H9 (cell line): Measurements from ENCODE around the gene GLS. TPM values are rescaled to one million over a fixed set of nuclear protein-coding genes. Genes with fewer than 3 reads are reported as not detected.
"Not testable (repeated sequence)": the region's sequence is repeated elsewhere in the genome, so short reads cannot be mapped to it uniquely, and the experiment has no call there.

Source experiments
- DNase-seq: peaks from one replicate; pipeline ENCODE4 v3.0.0-alpha.2; 2017
- H2AFZ ChIP-seq: one replicate; pipeline ENCODE4 v1.6.1; 2013; ENCODE audit warnings: mild to moderate bottlenecking, low read length, control low read depth, moderate library complexity
- H2AK5ac ChIP-seq: 2 replicates; pipeline ENCODE4 v1.6.1; 2013; ENCODE audit warnings: low read length, control low read depth, mixed read lengths; ENCODE audit not compliant: insufficient read length
- H2BK120ac ChIP-seq: one replicate; pipeline ENCODE4 v1.6.1; 2013; ENCODE audit warnings: low read depth, mild to moderate bottlenecking, low read length, control low read depth, inconsistent platforms; ENCODE audit not compliant: poor library complexity, severe bottlenecking
- H2BK12ac ChIP-seq: 2 replicates; pipeline ENCODE4 v1.6.1; 2013; ENCODE audit warnings: low read length, control low read depth, mixed read lengths, low read depth; ENCODE audit not compliant: insufficient read length
- H2BK15ac ChIP-seq: 2 replicates; pipeline ENCODE4 v1.6.1; 2013; ENCODE audit warnings: low read depth, low read length, control low read depth
- H2BK20ac ChIP-seq: one replicate; pipeline ENCODE4 v1.6.1; 2013; ENCODE audit warnings: low read depth, mild to moderate bottlenecking, low read length, control low read depth, inconsistent platforms; ENCODE audit not compliant: poor library complexity, severe bottlenecking
- H2BK5ac ChIP-seq: 2 replicates; pipeline ENCODE4 v1.6.1; 2013; ENCODE audit warnings: low read length, control low read depth, mixed read lengths; ENCODE audit not compliant: insufficient read length
- H3K14ac ChIP-seq: 2 replicates; pipeline ENCODE4 v1.6.1; 2013; ENCODE audit warnings: low read length, control low read depth; ENCODE audit not compliant: insufficient read depth
- H3K18ac ChIP-seq: 2 replicates; pipeline ENCODE4 v1.6.1; 2013; ENCODE audit warnings: low read depth, mild to moderate bottlenecking, mixed read lengths, low read length, control low read depth; ENCODE audit not compliant: insufficient read length
- H3K23ac ChIP-seq: 2 replicates; pipeline ENCODE4 v1.6.1; 2013; ENCODE audit warnings: low read length, control low read depth, mixed read lengths, low read depth; ENCODE audit not compliant: insufficient read length
- H3K23me2 ChIP-seq: 2 replicates; pipeline ENCODE4 v1.6.1; 2013; ENCODE audit warnings: low read depth, mild to moderate bottlenecking, mixed read lengths, low read length, control low read depth; ENCODE audit not compliant: insufficient read length, poor library complexity, severe bottlenecking
- H3K27ac ChIP-seq: 2 replicates; pipeline ENCODE4 v1.5.1; 2013; ENCODE audit warnings: low read length, control low read depth, mixed read lengths, low read depth; ENCODE audit not compliant: insufficient read length
- H3K27me3 ChIP-seq: 2 replicates; pipeline ENCODE4 v1.6.1; 2013; ENCODE audit warnings: low read length, control low read depth, inconsistent platforms; ENCODE audit not compliant: insufficient read depth
- H3K4ac ChIP-seq: 2 replicates; pipeline ENCODE4 v1.6.1; 2013; ENCODE audit warnings: low read depth, mild to moderate bottlenecking, control low read depth, inconsistent platforms, low read length, moderate library complexity
- H3K4me1 ChIP-seq: 2 replicates; pipeline ENCODE4 v1.6.1; 2013; ENCODE audit warnings: low read length, control low read depth, inconsistent platforms; ENCODE audit not compliant: insufficient read depth
- H3K4me2 ChIP-seq: 2 replicates; pipeline ENCODE4 v1.6.1; 2013; ENCODE audit warnings: low read length, control low read depth, mixed read lengths; ENCODE audit not compliant: insufficient read length, insufficient read depth
- H3K56ac ChIP-seq: 2 replicates; pipeline ENCODE4 v1.6.1; 2013; ENCODE audit warnings: low read depth, mild to moderate bottlenecking, mixed read lengths, low read length, control low read depth; ENCODE audit not compliant: insufficient read length
- H3K79me1 ChIP-seq: 2 replicates; pipeline ENCODE4 v1.6.1; 2013; ENCODE audit warnings: low read depth, mild to moderate bottlenecking, moderate library complexity, low read length, control low read depth, inconsistent platforms; ENCODE audit not compliant: insufficient read depth, poor library complexity, severe bottlenecking
- H3K79me2 ChIP-seq: 2 replicates; pipeline ENCODE4 v1.6.1; 2013; ENCODE audit warnings: low read length, control low read depth, inconsistent platforms; ENCODE audit not compliant: insufficient read depth
- H3K9ac ChIP-seq: 2 replicates; pipeline ENCODE4 v1.6.1; 2013; ENCODE audit warnings: low read length, control low read depth, mixed read lengths; ENCODE audit not compliant: insufficient read length; ENCODE audit errors: extremely low read depth
- H3K9me3 ChIP-seq: one replicate; pipeline ENCODE4 v1.6.1; 2013; ENCODE audit warnings: low read depth, low read length, inconsistent platforms; ENCODE audit not compliant: control insufficient read depth
- H3T11ph ChIP-seq: one replicate; pipeline ENCODE4 v1.6.1; 2013; ENCODE audit warnings: mild to moderate bottlenecking, low read length, control low read depth, inconsistent platforms
- H4K20me1 ChIP-seq: one replicate; pipeline ENCODE4 v1.6.1; 2013; ENCODE audit not compliant: control insufficient read depth, insufficient read length, insufficient read depth
- H4K5ac ChIP-seq: 2 replicates; pipeline ENCODE4 v1.6.1; 2013; ENCODE audit warnings: low read depth, mild to moderate bottlenecking, mixed read lengths, low read length, control low read depth; ENCODE audit not compliant: insufficient read length
- H4K8ac ChIP-seq: replicated peaks from 2 replicates; pipeline ENCODE4 v1.6.1; 2013; ENCODE audit warnings: low read length, control low read depth, mixed read lengths, low read depth; ENCODE audit not compliant: insufficient read length
- H4K91ac ChIP-seq: 2 replicates; pipeline ENCODE4 v1.6.1; 2013; ENCODE audit warnings: low read depth, mild to moderate bottlenecking, moderate library complexity, mixed read lengths, low read length, control low read depth; ENCODE audit not compliant: insufficient read length
- H3K27ac Mint-ChIP-seq, 3 experiments: 2 replicates in 2 of 3; 3 replicates in 1 of 3; pipeline ENCODE4 v1.8.0; 2020 to 2021; ENCODE audit warnings: mixed read lengths in 3 of 3, mild to moderate bottlenecking in 1 of 3, moderate library complexity in 1 of 3
- H3K27me3 Mint-ChIP-seq: 2 replicates; pipeline ENCODE4 v1.8.0; 2021; ENCODE audit warnings: low read depth, mild to moderate bottlenecking, moderate library complexity, mixed read lengths
- H3K36me3 Mint-ChIP-seq, 3 experiments: 2 replicates in 2 of 3; 3 replicates in 1 of 3; pipeline ENCODE4 v1.8.0; 2020 to 2021; ENCODE audit warnings: low read depth in 3 of 3, mixed read lengths in 3 of 3; ENCODE audit not compliant: insufficient read depth in 1 of 3
- H3K4me1 Mint-ChIP-seq, 2 experiments: 2 replicates each; pipeline ENCODE4 v1.8.0; 2020; ENCODE audit warnings: mixed read lengths in 2 of 2
- H3K4me3 Mint-ChIP-seq, 2 experiments: 2 replicates in 1 of 2; 3 replicates in 1 of 2; pipeline ENCODE4 v1.8.0; 2020 to 2021; ENCODE audit warnings: mild to moderate bottlenecking in 2 of 2, mixed read lengths in 2 of 2, moderate library complexity in 1 of 2
- H3K9me3 Mint-ChIP-seq, 2 experiments: 2 replicates in 1 of 2; 3 replicates in 1 of 2; pipeline ENCODE4 v1.8.0; 2020; ENCODE audit warnings: mild to moderate bottlenecking in 2 of 2, mixed read lengths in 2 of 2, moderate library complexity in 1 of 2
- WGBS: extraction: QIAGEN DNeasy Blood & Tissue Kit; methylation state at CpG from one replicate; pipeline ENCODE4 v1.1.7; 2013; ENCODE audit warnings: missing lambda C conversion rate, low lambda C conversion rate, mixed read lengths; ENCODE audit not compliant: insufficient read length; ENCODE audit errors: extremely low coverage; 5-methylcytosine and 5-hydroxymethylcytosine counted together
- total RNA-seq: library from RNA; stranded (reverse); gene quantifications from 2 replicates; pipeline ENCODE4 v1.2.1, GENCODE V29; 2021
- TF ChIP-seq, protein P1 (sequence below): fragments of 200-600 bp; sonication (generic); conservative IDR thresholded peaks from 3 replicates; pipeline ENCODE4 v1.8.0; 2021; ENCODE audit warnings: antibody characterized with exemption, mild to moderate bottlenecking

The GLS gene
- total RNA-seq, 1 experiment from 2014 or later = 69.3 TPM

DNA sequence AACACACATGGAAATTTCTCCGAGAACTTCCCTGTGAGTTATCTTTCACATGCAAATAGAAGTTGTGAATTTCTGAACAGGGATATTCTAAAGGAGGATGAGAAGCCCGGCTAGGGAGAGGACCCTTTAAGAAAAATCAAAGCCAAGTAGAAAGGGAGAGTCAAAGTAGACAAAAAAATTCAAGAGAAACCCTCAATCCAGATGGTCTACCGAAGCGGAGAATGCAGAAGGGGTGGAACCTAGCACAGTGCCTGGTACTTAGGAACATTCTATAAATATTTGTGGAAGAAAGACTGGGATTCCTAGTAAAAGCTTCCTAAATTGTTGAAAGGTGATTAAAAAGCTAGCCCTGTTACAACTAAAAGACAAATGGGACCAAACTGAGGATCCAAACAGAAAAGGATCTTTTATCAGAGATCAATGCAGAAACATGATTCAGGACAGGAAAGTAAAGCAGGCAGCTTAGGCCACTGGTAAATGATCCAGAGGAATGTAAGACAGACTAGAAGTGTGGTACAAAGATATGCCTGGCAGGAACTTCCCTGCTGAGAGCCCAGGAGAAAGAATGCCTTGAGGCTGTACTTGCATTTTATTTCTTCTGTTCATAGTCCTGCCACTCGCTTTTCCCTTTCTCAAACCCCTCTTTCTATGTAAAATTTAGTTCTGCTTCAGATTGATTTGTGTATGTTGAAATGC lies 19.5 kb upstream of the GLS start:
- WGBS = no CpG with 5 or more reads among the region's 5 CpGs
- peak; percentile 76 for DNase-seq

DNA sequence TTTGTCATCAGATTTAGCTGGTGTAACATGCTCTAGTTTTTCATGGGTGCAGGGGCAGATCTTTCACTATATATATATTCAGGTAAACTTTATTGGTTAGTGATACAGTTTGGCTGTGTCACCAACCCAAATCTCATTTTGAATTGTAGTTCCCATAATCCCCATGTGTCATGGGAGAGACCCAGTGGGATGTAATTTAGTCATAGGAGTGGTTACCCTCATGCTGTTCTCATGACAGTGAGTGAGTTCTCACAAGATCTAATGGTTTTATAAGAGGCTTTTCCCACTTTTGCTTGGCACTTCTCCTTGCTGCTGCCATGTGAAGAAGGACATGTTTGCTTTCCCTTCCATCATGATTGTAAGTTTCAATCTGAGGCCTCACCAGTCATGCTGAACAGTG lies 18.5 kb upstream of the GLS start:
- H3K4me3 Mint-ChIP-seq, H2BK5ac ChIP-seq, H2BK15ac ChIP-seq, H2BK20ac ChIP-seq, H4K20me1 ChIP-seq, H3K18ac ChIP-seq, H2AFZ ChIP-seq, H2AK5ac ChIP-seq, H3K79me2 ChIP-seq, H3K56ac ChIP-seq, H3K23ac ChIP-seq, H3K79me1 ChIP-seq, H3T11ph ChIP-seq, H3K9me3 ChIP-seq, H3K23me2 ChIP-seq, H3K4ac ChIP-seq, H3K9ac ChIP-seq, H4K5ac ChIP-seq, H2BK120ac ChIP-seq, H3K4me2 ChIP-seq, H3K27ac ChIP-seq, H4K91ac ChIP-seq, DNase-seq, H4K8ac ChIP-seq, H2BK12ac ChIP-seq, H3K14ac ChIP-seq, H3K27me3 ChIP-seq, H3K27me3 Mint-ChIP-seq: not testable (repeated sequence)
- Mint-ChIP-seq H3K27ac (peak overlapping the region in 2 of 3 experiments; percentile 50 to 97; a peak in 4 of 7 replicates), H3K4me1 (peaks cover 34 to 53% of the 10 kb centered on the region in 2 experiments), H3K36me3 (peaks cover 0 to 12% (median 8%) of the 10 kb centered on the region in 3 experiments; a peak in 4 of 7 replicates), H3K9me3 (peaks cover 10 to 13% of the 10 kb centered on the region in 2 experiments)
- H3K4me1 ChIP-seq = peaks cover 11% of the 10 kb centered on the region

More for the DNA sequence above, 19.5 kb upstream of the GLS start:
- no peaks in the 10 kb centered on the region for H3K23me2 ChIP-seq
- no peak overlapping the region for H2BK5ac ChIP-seq
- peaks cover 34 to 50% of the 10 kb centered on the region in 2 experiments for H3K4me1 Mint-ChIP-seq
- no peak overlapping the region for H3K18ac ChIP-seq
- H4K20me1 ChIP-seq = no peaks in the 10 kb centered on the region
- peaks cover 11% of the 10 kb centered on the region for H3K4me1 ChIP-seq
- no peaks in the 10 kb centered on the region; the same call in 1 of the 2 replicates for H3K27me3 Mint-ChIP-seq
- no peak overlapping the region for H3T11ph ChIP-seq
- H3K9me3 Mint-ChIP-seq = peaks cover 6 to 10% of the 10 kb centered on the region in 2 experiments; a peak in 4 of 5 replicates
- no peak overlapping the region for H3K56ac ChIP-seq
- H3K9ac ChIP-seq = no peak overlapping the region
- H2AFZ ChIP-seq = no peak overlapping the region
- no peak overlapping the region for H2BK120ac ChIP-seq
- H2BK20ac ChIP-seq = no peak overlapping the region
- TF ChIP-seq, protein P1, sequence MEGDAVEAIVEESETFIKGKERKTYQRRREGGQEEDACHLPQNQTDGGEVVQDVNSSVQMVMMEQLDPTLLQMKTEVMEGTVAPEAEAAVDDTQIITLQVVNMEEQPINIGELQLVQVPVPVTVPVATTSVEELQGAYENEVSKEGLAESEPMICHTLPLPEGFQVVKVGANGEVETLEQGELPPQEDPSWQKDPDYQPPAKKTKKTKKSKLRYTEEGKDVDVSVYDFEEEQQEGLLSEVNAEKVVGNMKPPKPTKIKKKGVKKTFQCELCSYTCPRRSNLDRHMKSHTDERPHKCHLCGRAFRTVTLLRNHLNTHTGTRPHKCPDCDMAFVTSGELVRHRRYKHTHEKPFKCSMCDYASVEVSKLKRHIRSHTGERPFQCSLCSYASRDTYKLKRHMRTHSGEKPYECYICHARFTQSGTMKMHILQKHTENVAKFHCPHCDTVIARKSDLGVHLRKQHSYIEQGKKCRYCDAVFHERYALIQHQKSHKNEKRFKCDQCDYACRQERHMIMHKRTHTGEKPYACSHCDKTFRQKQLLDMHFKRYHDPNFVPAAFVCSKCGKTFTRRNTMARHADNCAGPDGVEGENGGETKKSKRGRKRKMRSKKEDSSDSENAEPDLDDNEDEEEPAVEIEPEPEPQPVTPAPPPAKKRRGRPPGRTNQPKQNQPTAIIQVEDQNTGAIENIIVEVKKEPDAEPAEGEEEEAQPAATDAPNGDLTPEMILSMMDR = no peak
- H3K79me2 ChIP-seq = no peaks in the 10 kb centered on the region
- H3K27me3 ChIP-seq = no peaks in the 10 kb centered on the region
- H3K4me2 ChIP-seq = peak overlapping the region; percentile 11
- no peak overlapping the region for H2BK12ac ChIP-seq
- H3K36me3 Mint-ChIP-seq = peaks cover 0 to 8% (median 5%) of the 10 kb centered on the region in 3 experiments; a peak in 3 of 7 replicates
- H3K4ac ChIP-seq = no peak overlapping the region
- peak overlapping the region; percentile 74 to 97 (median 94) for H3K27ac Mint-ChIP-seq
- H3K79me1 ChIP-seq = no peaks in the 10 kb centered on the region
- no peaks in the 10 kb centered on the region for H3K9me3 ChIP-seq
- H4K5ac ChIP-seq = no peak overlapping the region
- H3K14ac ChIP-seq = no peak overlapping the region
- no peak overlapping the region for H4K8ac ChIP-seq
- no peak overlapping the region for H4K91ac ChIP-seq
- no peak overlapping the region for H2BK15ac ChIP-seq
- H3K23ac ChIP-seq = no peak overlapping the region
- peak overlapping the region in 1 of 2 experiments; percentile 6; a peak in 3 of 5 replicates for H3K4me3 Mint-ChIP-seq
- H2AK5ac ChIP-seq = no peak overlapping the region
- H3K27ac ChIP-seq = peak overlapping the region; percentile 55
